CD4-positive, alpha-beta T cell (primary cell): ENCODE data around the gene FARS2. TPM values are rescaled to one million over a fixed set of nuclear protein-coding genes. Genes with fewer than 3 reads are reported as not detected.

Experiments
- ATAC-seq: fragments of 200-7000 bp; cut with Tn5 transposase; one replicate; pipeline ENCODE4 v1.10.0; 2022; ENCODE audit warnings: mild to moderate bottlenecking; ENCODE audit not compliant: poor library complexity
- CTCF ChIA-PET: fragments of 350-600 bp; sonication (Branson Sonifier 250); formaldehyde crosslinking; loops from one replicate; lab custom pipeline; 2021; ENCODE audit warnings: antibody characterized with exemption, inconsistent platforms; lab: Charles Lee
- POLR2A ChIA-PET: fragments of 350-600 bp; sonication (Branson Sonifier 250); formaldehyde crosslinking; loops from one replicate; lab custom pipeline; 2021; ENCODE audit warnings: antibody characterized with exemption, inconsistent platforms; lab: Charles Lee
- DNase-seq, 14 experiments: peaks; one replicate each; pipeline ENCODE4 v3.0.0-alpha.2; 2013 to 2020; ENCODE audit warnings: mixed read lengths in 2 of 14
- H3K27ac ChIP-seq, 2 donors: one replicate each; pipeline versions ENCODE4 v1.5.1 to v1.7.0; 2013; ENCODE audit warnings: low read length in 2 of 2, low read depth in 1 of 2, mild to moderate bottlenecking in 1 of 2
- H3K27me3 ChIP-seq, 2 experiments: 1 replicate in 1 of 2; 2 replicates in 1 of 2; pipeline versions ENCODE4 v1.6.1 to v1.7.0; 2013; ENCODE audit warnings: low read length in 2 of 2, control low read depth in 1 of 2, mild to moderate bottlenecking in 1 of 2, moderate library complexity in 1 of 2; ENCODE audit not compliant: insufficient read depth in 2 of 2, control insufficient read depth in 1 of 2
- H3K36me3 ChIP-seq: one replicate; pipeline ENCODE4 v1.6.1; 2013; ENCODE audit warnings: low read length, control low read depth; ENCODE audit not compliant: insufficient read depth
- H3K4me1 ChIP-seq: one replicate; pipeline ENCODE4 v1.6.1; 2013; ENCODE audit warnings: low read length, control low read depth; ENCODE audit not compliant: insufficient read depth
- H3K4me3 ChIP-seq: one replicate; pipeline ENCODE4 v1.5.1; 2013; ENCODE audit warnings: mild to moderate bottlenecking, low read length, moderate library complexity
- H3K9me3 ChIP-seq, 2 experiments: 1 replicate in 1 of 2; 2 replicates in 1 of 2; pipeline versions ENCODE4 v1.6.1 to v1.7.0; 2013; ENCODE audit warnings: low read length in 2 of 2, mild to moderate bottlenecking in 2 of 2, control low read depth in 1 of 2, moderate library complexity in 1 of 2; ENCODE audit not compliant: control insufficient read depth in 1 of 2, insufficient read depth in 1 of 2
- H3K27ac Mint-ChIP-seq: one replicate; pipeline ENCODE4 v1.8.0; 2020; ENCODE audit warnings: mixed read lengths
- H3K27me3 Mint-ChIP-seq: one replicate; pipeline ENCODE4 v1.8.0; 2021; ENCODE audit warnings: mixed read lengths
- H3K36me3 Mint-ChIP-seq: one replicate; pipeline ENCODE4 v1.8.0; 2021; ENCODE audit warnings: low read depth, mixed read lengths
- H3K4me1 Mint-ChIP-seq: one replicate; pipeline ENCODE4 v1.8.0; 2021; ENCODE audit warnings: low read depth, mixed read lengths
- H3K4me3 Mint-ChIP-seq: one replicate; pipeline ENCODE4 v1.8.0; 2020; ENCODE audit warnings: mild to moderate bottlenecking, mixed read lengths
- H3K9me3 Mint-ChIP-seq: one replicate; pipeline ENCODE4 v1.8.0; 2020; ENCODE audit warnings: mixed read lengths
- intact Hi-C, 2 experiments: fragments of 100-400 bp; cut with DNase I in 1 of 2; cut with micrococcal nuclease in 1 of 2; formaldehyde crosslinking; loops; one replicate each; pipeline versions ENCODE4 v1.15.1 to v1.9.0; 2023 to 2025; cut with DNase I, micrococcal nuclease
- total RNA-seq, 174 experiments: library from RNA in 2 of 174; stranded (reverse) in 2 of 174; gene quantifications; one replicate each; pipeline ENCODE4 v1.2.3 and lab custom pipeline; 2021 to 2026
- TF ChIP-seq, protein P1 (sequence below): fragments of 200-600 bp; IDR thresholded peaks from one replicate; pipeline ENCODE4 v1.8.0; 2022; ENCODE audit warnings: antibody characterized with exemption, mild to moderate bottlenecking

The FARS2 gene
- total RNA-seq, 2 experiments from 2014 or later = 12.6 to 12.8 TPM

DNA sequence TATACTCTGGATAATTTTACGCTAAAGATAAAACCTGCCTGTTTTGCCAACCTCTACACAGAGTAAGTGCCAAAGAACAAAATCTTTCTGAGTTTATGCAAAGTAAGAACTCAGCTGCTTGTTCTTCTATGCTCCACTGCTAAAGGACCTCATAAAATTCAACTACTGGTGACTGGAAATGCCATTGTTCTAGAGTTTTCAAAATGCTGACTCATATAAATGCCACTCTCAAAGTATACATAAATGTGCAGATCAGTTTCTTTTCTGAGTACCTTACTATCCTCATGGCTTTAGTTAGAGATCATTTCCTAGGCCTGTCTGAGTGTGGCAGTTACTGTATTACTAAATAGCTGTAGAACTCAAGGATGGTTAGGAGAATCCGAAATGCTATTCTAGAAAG lies 46.2 kb upstream of the FARS2 start:
- H3K36me3 Mint-ChIP-seq = peaks cover 39% of the 10 kb centered on the region
- DNase-seq (no peak), ATAC-seq (no peak)
- H3K4me3 Mint-ChIP-seq = no peak overlapping the region
- CTCF ChIA-PET = no interaction called here
- intact Hi-C loops = loop anchor here in 1 of 2 experiments (2.0 kb wide), 1 partner anchor 70 kb away; no protein-coding TSS in a partner anchor
- H3K4me3 ChIP-seq = no peak overlapping the region
- no peaks in the 10 kb centered on the region for H3K4me1 ChIP-seq
- peaks cover 9% of the 10 kb centered on the region for H3K4me1 Mint-ChIP-seq
- TF ChIP-seq, protein P1, sequence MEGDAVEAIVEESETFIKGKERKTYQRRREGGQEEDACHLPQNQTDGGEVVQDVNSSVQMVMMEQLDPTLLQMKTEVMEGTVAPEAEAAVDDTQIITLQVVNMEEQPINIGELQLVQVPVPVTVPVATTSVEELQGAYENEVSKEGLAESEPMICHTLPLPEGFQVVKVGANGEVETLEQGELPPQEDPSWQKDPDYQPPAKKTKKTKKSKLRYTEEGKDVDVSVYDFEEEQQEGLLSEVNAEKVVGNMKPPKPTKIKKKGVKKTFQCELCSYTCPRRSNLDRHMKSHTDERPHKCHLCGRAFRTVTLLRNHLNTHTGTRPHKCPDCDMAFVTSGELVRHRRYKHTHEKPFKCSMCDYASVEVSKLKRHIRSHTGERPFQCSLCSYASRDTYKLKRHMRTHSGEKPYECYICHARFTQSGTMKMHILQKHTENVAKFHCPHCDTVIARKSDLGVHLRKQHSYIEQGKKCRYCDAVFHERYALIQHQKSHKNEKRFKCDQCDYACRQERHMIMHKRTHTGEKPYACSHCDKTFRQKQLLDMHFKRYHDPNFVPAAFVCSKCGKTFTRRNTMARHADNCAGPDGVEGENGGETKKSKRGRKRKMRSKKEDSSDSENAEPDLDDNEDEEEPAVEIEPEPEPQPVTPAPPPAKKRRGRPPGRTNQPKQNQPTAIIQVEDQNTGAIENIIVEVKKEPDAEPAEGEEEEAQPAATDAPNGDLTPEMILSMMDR = no peak
- H3K36me3 ChIP-seq = peaks cover 4% of the 10 kb centered on the region
- H3K9me3 Mint-ChIP-seq = no peaks in the 10 kb centered on the region
- no peak overlapping the region for H3K27ac Mint-ChIP-seq
- no peak overlapping the region for H3K27ac ChIP-seq
- H3K27me3 ChIP-seq = no peaks in the 10 kb centered on the region
- no peaks in the 10 kb centered on the region for H3K9me3 ChIP-seq
- POLR2A ChIA-PET = no interaction called here
- H3K27me3 Mint-ChIP-seq = no peaks in the 10 kb centered on the region

DNA sequence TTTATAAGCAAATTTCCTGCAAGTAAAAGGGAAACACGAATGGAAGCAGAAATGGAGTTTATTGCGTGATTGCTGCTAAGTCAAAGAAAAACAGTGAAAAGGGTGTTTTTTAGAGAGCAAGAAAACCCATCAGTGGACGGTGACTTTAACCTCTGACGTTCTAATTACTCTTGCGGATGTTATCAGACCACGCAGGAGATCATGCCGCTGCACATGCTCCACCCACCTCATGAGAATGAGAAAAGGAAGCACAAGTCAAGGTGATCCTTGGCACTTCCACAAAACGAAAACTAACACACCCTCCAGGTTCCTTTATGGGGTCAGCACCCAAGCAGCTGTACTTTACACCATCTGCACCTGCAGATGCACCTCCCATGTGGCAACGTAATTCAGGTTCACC lies 45.5 kb upstream of the FARS2 start:
- Mint-ChIP-seq H3K36me3 (peaks cover 39% of the 10 kb centered on the region), H3K4me3 (no peak overlapping the region), H3K9me3 (no peaks in the 10 kb centered on the region), H3K27ac (no peak overlapping the region), H3K4me1 (peaks cover 9% of the 10 kb centered on the region), H3K27me3 (no peaks in the 10 kb centered on the region)
- intact Hi-C loops = loop anchor here in 1 of 2 experiments (2.0 kb wide), 1 partner anchor 71 kb away; no protein-coding TSS in a partner anchor
- H3K27me3 ChIP-seq = no peaks in the 10 kb centered on the region
- no peak for ATAC-seq
- POLR2A ChIA-PET = no interaction called here
- H3K27ac ChIP-seq = no peak overlapping the region
- CTCF ChIA-PET = no interaction called here
- no peaks in the 10 kb centered on the region for H3K9me3 ChIP-seq
- H3K36me3 ChIP-seq = peaks cover 4% of the 10 kb centered on the region
- TF ChIP-seq, protein P1 = no peak
- no peak for DNase-seq
- H3K4me1 ChIP-seq = no peaks in the 10 kb centered on the region
- H3K4me3 ChIP-seq = no peak overlapping the region

DNA sequence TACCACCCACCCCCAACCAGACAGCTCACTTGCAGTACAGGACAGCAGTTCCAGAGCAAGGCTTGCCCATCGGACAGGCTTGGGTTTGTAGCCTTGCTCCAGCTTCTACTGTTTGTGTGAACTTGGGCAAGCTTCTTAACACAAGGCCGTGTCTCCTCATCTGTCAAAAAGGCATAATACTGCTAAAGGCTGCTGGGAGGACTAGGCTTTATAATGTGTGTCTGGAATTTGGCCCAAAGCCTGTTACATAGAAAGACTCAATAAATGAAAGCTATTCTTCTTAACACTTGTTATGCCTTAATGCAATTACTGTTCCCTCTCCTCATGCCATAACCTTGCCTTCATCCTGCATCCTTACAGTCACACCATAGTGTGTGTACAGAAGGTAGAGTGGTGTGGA lies 44.0 kb upstream of the FARS2 start:
- H3K9me3 ChIP-seq = no peaks in the 10 kb centered on the region
- Mint-ChIP-seq H3K4me3 (no peak overlapping the region), H3K36me3 (peaks cover 29% of the 10 kb centered on the region), H3K27me3 (no peaks in the 10 kb centered on the region), H3K4me1 (peaks cover 4% of the 10 kb centered on the region), H3K27ac (no peak overlapping the region), H3K9me3 (no peaks in the 10 kb centered on the region)
- intact Hi-C loops = no loop called here
- H3K27me3 ChIP-seq = no peaks in the 10 kb centered on the region
- TF ChIP-seq, protein P1 = no peak
- no peak overlapping the region for H3K27ac ChIP-seq
- peaks cover 4% of the 10 kb centered on the region for H3K36me3 ChIP-seq
- CTCF ChIA-PET = no interaction called here
- no peaks in the 10 kb centered on the region for H3K4me1 ChIP-seq
- no peak overlapping the region for H3K4me3 ChIP-seq
- DNase-seq (no peak), ATAC-seq (no peak)
- POLR2A ChIA-PET = no interaction called here
